SU-DHL-6 (cell line): ENCODE results near the gene SLC22A25.

Experiments used
- H2AFZ ChIP-seq: fragments of 200-600 bp; sonication (generic); 2 replicates; pipeline ENCODE4 v1.6.1; 2014; ENCODE audit warnings: low read depth, mild to moderate bottlenecking, moderate library complexity, mixed read lengths, antibody characterized with exemption, low read length; ENCODE audit not compliant: severe bottlenecking
- H3F3A ChIP-seq: fragments of 200-600 bp; shearing (Covaris generic); 2 replicates; pipeline ENCODE4 v1.6.0; 2016; ENCODE audit warnings: antibody characterized with exemption, mild to moderate bottlenecking; ENCODE audit not compliant: insufficient read depth
- H3K27ac ChIP-seq: fragments of 200-600 bp; sonication (generic); 2 replicates; pipeline ENCODE4 v1.5.1; 2016; ENCODE audit warnings: low read depth, mild to moderate bottlenecking, low read length, moderate library complexity, mixed read lengths
- H3K27me3 ChIP-seq: fragments of 200-600 bp; sonication (generic), shearing (Covaris generic); 2 replicates; pipeline ENCODE4 v1.6.0; 2014; ENCODE audit warnings: mild to moderate bottlenecking, low read length
- H3K36me3 ChIP-seq: fragments of 200-600 bp; sonication (generic); 2 replicates; pipeline ENCODE4 v1.6.1; 2014; ENCODE audit warnings: mild to moderate bottlenecking, low read length, mixed read lengths
- H3K4me2 ChIP-seq: fragments of 300-600, 200-600 bp; shearing (Covaris generic), sonication (generic); 2 replicates; pipeline ENCODE4 v1.6.0; 2014; ENCODE audit warnings: low read length, low read depth, mild to moderate bottlenecking; ENCODE audit not compliant: poor library complexity, severe bottlenecking
- H3K4me3 ChIP-seq: fragments of 200-600 bp; sonication (generic); 2 replicates; pipeline ENCODE4 v1.5.1; 2014; ENCODE audit warnings: antibody characterized with exemption, low read length, mild to moderate bottlenecking, mixed read lengths; ENCODE audit not compliant: insufficient read depth, poor library complexity, severe bottlenecking
- H3K79me2 ChIP-seq: fragments of 200-600 bp; sonication (generic); 2 replicates; pipeline ENCODE4 v1.6.1; 2014; ENCODE audit warnings: mild to moderate bottlenecking, low read length, moderate library complexity; ENCODE audit not compliant: insufficient read depth
- H3K9ac ChIP-seq: fragments of 200-600 bp; sonication (generic); 2 replicates; pipeline ENCODE4 v1.7.0; 2014; ENCODE audit warnings: mild to moderate bottlenecking, low read length
- H3K9me2 ChIP-seq: fragments of 200-600 bp; sonication (generic); replicated peaks from 2 replicates; pipeline ENCODE4 v1.6.1; 2014; ENCODE audit warnings: low read length; ENCODE audit not compliant: insufficient read depth
- H3K9me3 ChIP-seq: fragments of 200-600 bp; sonication (generic); 2 replicates; pipeline ENCODE4 v1.6.1; 2014; ENCODE audit warnings: low read length, mixed read lengths; ENCODE audit not compliant: insufficient read depth
- H4K20me1 ChIP-seq: fragments of 200-600 bp; sonication (generic); 2 replicates; pipeline ENCODE4 v1.6.1; 2014; ENCODE audit warnings: low read depth, mild to moderate bottlenecking, antibody characterized with exemption, low read length, moderate library complexity, mixed read lengths
- EZH2phosphoT487 ChIP-seq: fragments of 200-600 bp; sonication (generic), shearing (Covaris generic); conservative IDR thresholded peaks from 2 replicates; pipeline ENCODE4 v1.6.1; 2018; ENCODE audit warnings: mild to moderate bottlenecking, antibody characterized with exemption, low read length, moderate library complexity, mixed read lengths
- TF ChIP-seq, protein P1 (sequence below): fragments of 200-600 bp; sonication (generic); IDR thresholded peaks from one replicate; pipeline ENCODE4 v1.5.1; 2017; ENCODE audit warnings: antibody characterized with exemption, mild to moderate bottlenecking, low read length, moderate library complexity; ENCODE audit not compliant: insufficient read depth, poor library complexity, severe bottlenecking

Gene SLC22A25

DNA sequence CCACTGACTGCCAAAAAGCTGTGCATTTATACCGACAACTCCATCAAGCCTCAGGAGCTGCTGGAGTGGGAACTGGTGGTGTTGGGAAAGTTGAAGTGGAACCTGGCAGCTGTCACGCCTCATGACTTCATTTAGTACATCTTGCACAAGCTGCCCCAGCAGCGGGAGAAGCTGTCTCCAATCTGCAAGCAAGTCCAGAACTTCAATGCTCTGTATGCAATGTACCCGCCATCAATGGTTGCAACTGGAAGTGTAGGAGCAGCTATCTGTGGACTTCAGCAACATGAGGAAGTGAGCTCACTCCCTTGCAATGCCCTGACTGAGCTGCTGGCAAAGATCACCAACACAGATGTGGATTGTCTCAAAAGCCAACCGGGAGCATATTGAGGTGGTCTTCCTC is at the start of gene SLC22A25:
Gene SLC22A25 (minus strand): TSS at position 67 of the 400 bp plus-strand sequence. CDS start 13,947 bp downstream, outside the sequence.
- Histone ChIP-seq H3K9ac (no peak within 1 kb of the TSS), H3K79me2 (no peaks in the 10 kb centered on the region), H3K27me3 (no peaks in the 10 kb centered on the region; the same call in 1 of the 2 replicates), H2AFZ (no peak within 1 kb of the TSS), H3K36me3 (no peaks in the 10 kb centered on the region), H3F3A (no peaks in the 10 kb centered on the region), H3K9me3 (no peaks in the 10 kb centered on the region), H4K20me1 (no peaks in the 10 kb centered on the region), H3K9me2 (no peaks in the 10 kb centered on the region), H3K27ac (no peak within 1 kb of the TSS), H3K4me3 (no peak within 1 kb of the TSS), H3K4me2 (no peak within 1 kb of the TSS)
- no peak for TF ChIP-seq EZH2phosphoT487
- TF ChIP-seq, protein P1, sequence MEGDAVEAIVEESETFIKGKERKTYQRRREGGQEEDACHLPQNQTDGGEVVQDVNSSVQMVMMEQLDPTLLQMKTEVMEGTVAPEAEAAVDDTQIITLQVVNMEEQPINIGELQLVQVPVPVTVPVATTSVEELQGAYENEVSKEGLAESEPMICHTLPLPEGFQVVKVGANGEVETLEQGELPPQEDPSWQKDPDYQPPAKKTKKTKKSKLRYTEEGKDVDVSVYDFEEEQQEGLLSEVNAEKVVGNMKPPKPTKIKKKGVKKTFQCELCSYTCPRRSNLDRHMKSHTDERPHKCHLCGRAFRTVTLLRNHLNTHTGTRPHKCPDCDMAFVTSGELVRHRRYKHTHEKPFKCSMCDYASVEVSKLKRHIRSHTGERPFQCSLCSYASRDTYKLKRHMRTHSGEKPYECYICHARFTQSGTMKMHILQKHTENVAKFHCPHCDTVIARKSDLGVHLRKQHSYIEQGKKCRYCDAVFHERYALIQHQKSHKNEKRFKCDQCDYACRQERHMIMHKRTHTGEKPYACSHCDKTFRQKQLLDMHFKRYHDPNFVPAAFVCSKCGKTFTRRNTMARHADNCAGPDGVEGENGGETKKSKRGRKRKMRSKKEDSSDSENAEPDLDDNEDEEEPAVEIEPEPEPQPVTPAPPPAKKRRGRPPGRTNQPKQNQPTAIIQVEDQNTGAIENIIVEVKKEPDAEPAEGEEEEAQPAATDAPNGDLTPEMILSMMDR = no peak

DNA sequence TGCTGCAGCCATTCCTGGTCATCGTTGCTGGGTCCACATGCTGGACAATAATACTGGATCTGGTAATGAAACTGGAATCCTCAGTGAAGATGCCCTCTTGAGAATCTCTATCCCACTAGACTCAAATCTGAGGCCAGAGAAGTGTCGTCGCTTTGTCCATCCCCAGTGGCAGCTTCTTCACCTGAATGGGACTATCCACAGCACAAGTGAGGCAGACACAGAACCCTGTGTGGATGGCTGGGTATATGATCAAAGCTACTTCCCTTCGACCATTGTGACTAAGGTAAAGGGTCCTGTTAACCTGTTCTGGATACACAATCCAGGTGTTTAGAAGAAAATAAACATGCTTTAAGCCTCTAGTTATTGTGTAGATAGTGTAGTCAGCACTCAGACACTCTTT is 46.9 kb upstream of the SLC22A25 start:
- Histone ChIP-seq H2AFZ (no peak overlapping the region), H3K4me3 (no peak overlapping the region), H3K9me3 (no peaks in the 10 kb centered on the region), H3K36me3 (no peaks in the 10 kb centered on the region), H3K4me2 (no peak overlapping the region), H4K20me1 (no peaks in the 10 kb centered on the region), H3K27me3 (no peaks in the 10 kb centered on the region), H3F3A (no peaks in the 10 kb centered on the region), H3K9me2 (no peaks in the 10 kb centered on the region), H3K27ac (no peak overlapping the region), H3K9ac (no peak overlapping the region), H3K79me2 (no peaks in the 10 kb centered on the region)
- TF ChIP-seq EZH2phosphoT487 = no peak
- TF ChIP-seq, protein P1 = no peak

DNA sequence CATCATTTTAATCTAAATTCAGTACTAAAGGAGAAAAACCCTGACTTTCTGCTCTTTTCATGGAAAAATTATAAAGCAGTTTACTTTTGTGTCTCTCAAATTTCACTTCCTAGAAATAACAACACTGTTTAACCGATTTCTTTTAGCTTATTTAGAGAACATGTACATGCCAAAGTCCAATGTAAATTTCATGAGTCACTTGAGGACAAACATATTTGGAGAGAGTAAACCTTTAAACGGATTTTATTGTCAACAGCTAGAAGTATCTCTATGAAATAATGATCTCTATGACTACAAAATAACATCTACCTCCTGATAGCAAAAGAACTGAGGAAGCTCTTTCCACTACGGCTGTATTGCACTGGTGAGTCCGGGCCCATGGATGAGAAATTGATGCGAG is 46.3 kb upstream of the SLC22A25 start:
- TF ChIP-seq, protein P1 = no peak
- TF ChIP-seq EZH2phosphoT487 = no peak
- Histone ChIP-seq H3K79me2 (no peaks in the 10 kb centered on the region), H3K9me3 (no peaks in the 10 kb centered on the region), H2AFZ (no peak overlapping the region), H3K27me3 (no peaks in the 10 kb centered on the region), H3K4me3 (no peak overlapping the region), H3K36me3 (no peaks in the 10 kb centered on the region), H3K9me2 (no peaks in the 10 kb centered on the region), H3K27ac (no peak overlapping the region), H4K20me1 (no peaks in the 10 kb centered on the region), H3F3A (no peaks in the 10 kb centered on the region), H3K4me2 (no peak overlapping the region), H3K9ac (no peak overlapping the region)

DNA sequence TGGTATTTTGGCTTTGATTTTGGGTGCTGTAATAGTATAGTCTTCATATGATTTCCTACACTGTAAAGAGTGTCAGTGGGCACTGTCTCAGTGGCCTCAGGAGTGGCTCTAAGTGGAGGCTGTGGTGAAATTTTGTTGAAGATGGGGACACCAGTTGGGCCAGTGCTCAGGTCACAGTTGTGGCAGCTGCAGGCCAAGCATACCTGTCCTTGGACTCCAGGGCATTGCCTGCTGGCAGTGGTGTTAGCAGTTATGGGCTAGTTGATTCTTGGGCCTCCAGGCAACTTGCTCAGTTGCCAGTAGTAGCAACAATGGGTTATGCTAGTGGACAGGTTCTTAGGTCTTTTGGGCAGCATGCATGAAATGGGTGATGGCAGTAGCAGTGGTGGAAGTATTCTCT is 39.2 kb upstream of the SLC22A25 start:
- Histone ChIP-seq H3K36me3 (no peaks in the 10 kb centered on the region), H3K79me2 (no peaks in the 10 kb centered on the region), H3K9ac (no peak overlapping the region), H4K20me1 (no peaks in the 10 kb centered on the region), H3K27me3 (no peaks in the 10 kb centered on the region), H3K9me2 (no peaks in the 10 kb centered on the region; the same call in 1 of the 2 replicates), H3K4me3 (no peak overlapping the region), H3F3A (no peaks in the 10 kb centered on the region), H3K4me2 (no peak overlapping the region), H2AFZ (no peak overlapping the region), H3K9me3 (no peaks in the 10 kb centered on the region), H3K27ac (no peak overlapping the region)
- TF ChIP-seq, protein P1 = no peak
- no peak for TF ChIP-seq EZH2phosphoT487
